Measurements from ENCODE around the gene NDUFAF8. TPM values are rescaled to one million over a fixed set of nuclear protein-coding genes. Genes with fewer than 3 reads are reported as not detected.

Gene NDUFAF8
- total RNA-seq, 2 experiments from 2014 or later = 41.6 to 53.7 TPM

DNA sequence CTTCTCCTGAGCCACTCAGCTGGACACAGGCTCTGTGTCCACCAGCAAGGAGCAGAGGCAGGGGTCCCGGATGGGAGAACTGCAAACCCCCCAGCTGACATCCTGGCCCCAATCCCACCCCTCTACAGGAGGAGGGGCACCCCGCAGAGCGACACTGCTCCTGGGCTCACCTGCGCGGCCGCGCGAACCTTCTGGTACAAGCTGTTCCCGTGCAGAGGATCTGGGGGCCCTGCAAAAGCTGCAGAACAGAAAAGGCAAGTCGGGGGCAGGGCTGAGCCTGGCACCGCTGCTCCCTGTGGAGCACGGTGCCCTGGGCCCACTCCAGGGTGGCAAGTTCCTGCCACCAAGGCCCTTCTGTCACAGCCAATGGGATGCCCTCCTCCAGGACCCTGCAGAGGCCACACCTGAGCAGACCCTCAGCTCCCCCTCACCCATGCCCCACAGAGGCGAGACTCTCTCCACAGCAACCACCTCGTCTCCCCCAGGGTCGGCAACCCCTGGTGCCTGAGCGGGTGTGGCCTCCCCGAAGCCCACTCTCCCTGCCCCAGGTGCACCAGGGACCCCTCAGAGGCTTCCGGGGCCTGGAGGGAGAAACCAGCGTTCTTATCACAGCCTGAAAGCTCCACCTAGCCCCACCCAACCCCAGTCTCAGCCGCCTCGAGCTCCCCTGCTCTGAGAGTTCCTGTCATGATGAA lies 5.2 kb upstream of the NDUFAF8 start:
- Mint-ChIP-seq H3K36me3 (peaks cover 9% of the 10 kb centered on the region), H3K27me3 (no peaks in the 10 kb centered on the region), H3K27ac (no peak overlapping the region), H3K4me3 (no peak overlapping the region), H3K9me3 (ENCODE audit: low read depth) (no peaks in the 10 kb centered on the region), H3K4me1 (peaks cover 12% of the 10 kb centered on the region)
- no peak for ATAC-seq
- no peak for DNase-seq
- CTCF ChIA-PET = no interaction called here

DNA sequence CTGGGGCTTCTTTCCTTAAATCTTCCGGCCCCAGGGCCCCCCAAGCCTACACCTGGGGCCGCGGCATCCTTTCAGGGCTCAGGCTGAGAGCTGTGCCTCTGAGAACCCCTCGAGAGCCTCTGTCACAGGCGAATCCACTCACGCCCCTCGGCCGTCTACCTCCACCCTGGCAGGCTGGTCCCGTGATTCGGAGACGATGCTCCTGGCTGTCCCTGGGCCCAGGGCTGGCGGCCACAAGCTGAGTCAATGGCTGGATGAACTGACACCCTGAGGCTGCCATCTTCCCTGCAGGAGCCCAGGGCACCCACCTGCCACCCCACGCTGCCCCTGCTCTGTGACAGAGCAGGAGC lies 4.6 kb upstream of the NDUFAF8 start:
- peaks cover 9% of the 10 kb centered on the region for H3K36me3 Mint-ChIP-seq
- no peaks in the 10 kb centered on the region for H3K27me3 Mint-ChIP-seq
- peaks cover 12% of the 10 kb centered on the region for H3K4me1 Mint-ChIP-seq
- H3K9me3 Mint-ChIP-seq (ENCODE audit: low read depth) = no peaks in the 10 kb centered on the region
- CTCF ChIA-PET = interaction anchor here (0.5 kb wide), 1 partner anchor 831 kb away, joined by 3 read pairs; no protein-coding TSS in a partner anchor
- no peak for ATAC-seq
- DNase-seq = no peak
- H3K27ac Mint-ChIP-seq = no peak overlapping the region
- no peak overlapping the region for H3K4me3 Mint-ChIP-seq

DNA sequence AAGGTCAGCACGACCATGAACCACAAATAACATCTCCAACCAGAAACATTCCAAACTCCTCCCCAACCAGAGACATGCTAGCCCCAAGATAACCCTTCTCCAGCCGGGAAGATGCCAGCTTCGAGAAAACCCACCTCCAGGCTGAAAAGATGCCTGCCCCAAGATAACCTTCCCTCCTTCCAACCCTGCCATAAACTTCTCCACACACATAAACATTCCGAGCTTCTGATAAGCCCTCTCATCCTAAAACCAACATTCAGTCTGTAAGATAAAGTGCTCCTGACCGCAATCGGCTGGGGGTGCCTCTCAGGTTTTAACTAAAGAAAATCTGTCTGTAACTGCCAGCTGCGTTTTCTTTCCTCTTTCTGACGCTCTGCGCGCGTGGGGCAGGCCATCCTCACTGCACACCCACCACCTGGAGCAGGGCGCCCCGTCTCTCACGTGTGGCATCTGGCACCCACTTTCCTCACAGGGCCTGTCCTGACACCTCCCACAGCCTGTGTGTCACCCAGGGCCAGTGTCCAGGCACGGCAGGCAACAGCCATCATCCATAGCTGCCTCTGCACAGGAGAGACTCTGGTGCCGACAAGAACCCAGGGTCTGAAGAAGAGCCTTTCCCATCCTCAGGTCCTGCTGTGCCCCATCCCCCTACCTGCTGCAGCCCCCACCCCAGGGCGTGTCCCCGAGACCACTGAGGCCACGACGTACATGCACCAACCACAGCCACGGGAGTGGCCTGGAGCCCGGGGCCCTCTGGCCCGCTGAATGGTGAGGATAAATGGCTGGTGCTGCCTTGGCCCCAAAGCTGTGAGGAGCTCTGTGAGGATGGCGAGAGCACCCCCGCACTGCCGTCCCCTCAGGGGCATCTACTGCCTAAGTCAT lies 3.9 kb upstream of the NDUFAF8 start:
- DNase-seq (no peak), ATAC-seq (no peak)
- no peaks in the 10 kb centered on the region for H3K27me3 Mint-ChIP-seq
- H3K27ac Mint-ChIP-seq = no peak overlapping the region
- peaks cover 16% of the 10 kb centered on the region for H3K4me1 Mint-ChIP-seq
- H3K9me3 Mint-ChIP-seq (ENCODE audit: low read depth) = no peaks in the 10 kb centered on the region
- peaks cover 7% of the 10 kb centered on the region for H3K36me3 Mint-ChIP-seq
- CTCF ChIA-PET = interaction anchor here (0.5 kb wide), 1 partner anchor 832 kb away, joined by 3 read pairs; no protein-coding TSS in a partner anchor
- H3K4me3 Mint-ChIP-seq = no peak overlapping the region

DNA sequence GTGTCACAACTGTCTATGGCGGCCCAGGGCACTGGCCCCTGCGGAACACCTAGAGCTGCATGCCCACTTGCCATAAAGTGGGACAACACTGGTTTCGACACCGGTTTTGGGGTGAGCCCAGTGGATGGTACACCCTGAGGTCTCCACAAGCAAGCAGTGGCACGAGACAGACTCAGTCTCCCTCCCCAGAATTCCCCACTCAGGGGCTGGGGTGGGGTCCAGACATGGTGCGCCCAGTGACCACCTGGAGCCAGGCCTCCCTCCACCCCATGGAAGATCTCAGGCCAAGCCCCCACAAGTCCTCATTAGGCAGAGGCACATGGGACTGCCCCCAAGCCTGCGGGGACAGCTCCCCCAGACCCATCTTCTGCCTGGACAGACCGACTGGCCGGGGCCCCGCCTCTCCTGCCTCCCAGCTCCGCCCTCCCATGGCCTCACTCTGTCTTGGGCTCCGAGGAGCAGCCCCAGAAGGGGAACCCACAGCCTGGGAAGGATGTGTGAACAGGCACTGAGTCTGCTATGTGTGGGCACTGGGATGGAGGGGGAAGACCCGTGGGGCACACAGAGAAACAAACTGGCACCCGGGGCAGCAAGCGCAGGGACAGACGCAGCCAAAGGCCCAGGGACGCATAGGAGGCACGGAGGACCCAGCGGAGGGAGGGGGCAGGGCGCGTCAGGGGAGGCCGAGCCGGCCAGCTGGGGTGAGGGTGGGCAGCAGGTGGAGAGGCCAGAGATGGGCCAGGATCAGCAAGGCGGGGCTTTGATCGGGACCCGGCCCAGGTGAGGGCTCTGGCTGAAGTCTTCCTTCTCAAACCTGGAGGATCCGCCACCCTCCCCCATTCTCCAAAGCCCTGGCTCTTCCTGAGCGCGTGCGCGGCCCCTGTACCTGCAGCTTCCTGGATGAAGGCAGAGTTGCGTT lies 3.0 kb upstream of the NDUFAF8 start:
- CTCF ChIA-PET = no interaction called here
- Mint-ChIP-seq H3K9me3 (ENCODE audit: low read depth) (no peaks in the 10 kb centered on the region), H3K36me3 (peaks cover 5% of the 10 kb centered on the region), H3K27ac (no peak overlapping the region), H3K4me3 (no peak overlapping the region), H3K27me3 (no peaks in the 10 kb centered on the region), H3K4me1 (peaks cover 22% of the 10 kb centered on the region)
- DNase-seq (no peak), ATAC-seq (no peak)

DNA sequence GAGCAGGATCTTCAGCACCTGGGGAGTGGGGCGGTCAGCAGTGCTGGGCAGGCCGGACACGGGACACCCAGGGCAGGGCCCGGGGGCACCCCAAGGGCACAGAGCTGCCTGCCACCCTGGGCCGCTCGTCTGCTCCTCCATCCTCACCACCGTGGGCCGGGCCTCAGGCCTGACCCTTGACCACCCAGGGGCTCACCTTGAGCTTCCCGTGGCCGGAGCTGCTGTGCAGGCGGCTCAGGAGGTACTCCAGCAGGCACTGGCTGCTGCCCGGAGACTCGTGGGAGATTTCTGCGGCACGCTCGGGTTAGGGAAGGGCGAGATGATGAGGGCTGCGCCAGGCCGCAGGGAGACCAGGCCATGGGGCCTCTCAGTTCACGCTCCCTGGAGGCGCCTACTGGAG lies 2.3 kb upstream of the NDUFAF8 start:
- Mint-ChIP-seq H3K4me1 (peaks cover 29% of the 10 kb centered on the region), H3K27ac (no peak overlapping the region), H3K36me3 (peaks cover 4% of the 10 kb centered on the region), H3K4me3 (no peak overlapping the region), H3K27me3 (no peaks in the 10 kb centered on the region), H3K9me3 (ENCODE audit: low read depth) (no peaks in the 10 kb centered on the region)
- no peak for ATAC-seq
- CTCF ChIA-PET = no interaction called here
- DNase-seq = no peak

DNA sequence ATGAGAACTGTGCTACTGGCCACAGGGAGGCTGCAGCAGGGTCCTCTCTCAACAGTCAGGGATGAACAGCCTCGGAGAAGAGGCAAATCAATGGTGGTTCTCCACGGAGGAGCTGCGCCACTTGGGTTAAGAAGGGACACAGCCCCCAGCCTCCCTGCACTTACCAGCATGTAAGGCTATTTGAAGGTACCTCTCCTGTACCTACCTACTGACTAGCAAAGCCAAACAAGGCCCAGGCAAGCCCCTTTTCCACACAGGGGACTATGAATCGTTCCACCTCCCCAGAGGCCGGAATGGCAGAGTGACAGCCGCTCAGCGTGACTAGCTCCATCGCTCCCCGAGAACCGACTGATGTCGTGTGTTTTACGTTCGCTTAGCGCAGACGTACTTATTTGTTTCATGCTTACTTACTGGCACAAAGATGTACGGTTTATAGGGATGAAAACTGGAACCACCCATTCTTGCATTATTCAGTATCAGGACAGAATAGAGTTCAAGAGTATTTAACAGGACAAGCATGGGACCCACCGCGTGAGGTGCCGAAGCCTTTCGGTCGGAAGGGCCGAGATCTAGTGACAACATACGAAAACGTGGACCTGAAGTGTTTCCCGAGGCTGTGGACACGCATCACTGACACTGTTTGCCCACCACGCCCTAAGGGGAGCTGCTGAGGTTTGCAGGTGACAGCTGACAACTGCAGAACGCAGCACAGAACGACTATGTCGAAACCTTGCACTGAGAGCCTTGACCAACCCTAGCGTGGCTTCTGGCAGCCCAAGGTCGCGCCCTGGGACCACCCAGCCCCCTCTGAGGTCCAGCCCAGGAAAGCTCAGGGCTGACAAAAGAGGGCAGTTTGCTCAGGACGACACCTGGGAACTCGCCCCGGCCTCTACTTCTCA lies 1.3 kb upstream of the NDUFAF8 start:
- H3K27me3 Mint-ChIP-seq = no peaks in the 10 kb centered on the region
- peaks cover 4% of the 10 kb centered on the region for H3K36me3 Mint-ChIP-seq
- H3K4me1 Mint-ChIP-seq = peaks cover 35% of the 10 kb centered on the region
- peak overlapping the region; percentile 32 for H3K27ac Mint-ChIP-seq
- CTCF ChIA-PET = interaction anchor here (1.0 to 1.7 kb wide), 9 partner anchors 9 to 811 kb away, joined by 3 to 8 read pairs (median 5); partner anchors contain the start of gene CEP131
- no peak for ATAC-seq
- no peak for DNase-seq
- H3K9me3 Mint-ChIP-seq (ENCODE audit: low read depth) = no peaks in the 10 kb centered on the region
- H3K4me3 Mint-ChIP-seq = peak overlapping the region; percentile 76

DNA sequence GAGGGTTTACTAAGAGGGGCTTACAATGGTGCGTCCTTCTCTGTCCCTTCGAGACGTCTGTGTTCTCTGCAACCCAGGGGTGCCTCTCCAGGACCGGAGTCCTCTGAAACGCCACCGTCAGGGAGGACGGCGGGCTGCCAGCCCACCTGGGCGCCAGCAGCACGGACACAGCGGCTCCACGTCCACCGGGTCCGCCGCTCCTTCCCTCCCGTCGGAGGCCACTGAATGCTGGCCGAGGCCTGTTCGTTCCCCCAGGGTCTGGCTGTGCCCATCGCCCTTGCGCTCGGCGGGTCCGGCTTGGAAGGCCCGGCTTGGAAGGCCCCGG lies 666 bp upstream of the NDUFAF8 start:
- peaks cover 35% of the 10 kb centered on the region for H3K4me1 Mint-ChIP-seq
- ATAC-seq (no peak), DNase-seq (no peak)
- no peaks in the 10 kb centered on the region for H3K27me3 Mint-ChIP-seq
- H3K27ac Mint-ChIP-seq = peak overlapping the region; percentile 32
- peaks cover 4% of the 10 kb centered on the region for H3K36me3 Mint-ChIP-seq
- CTCF ChIA-PET = interaction anchor here (1.0 to 1.7 kb wide), 10 partner anchors 9 to 811 kb away, joined by 3 to 8 read pairs (median 5); partner anchors contain the start of gene CEP131
- peak overlapping the region; percentile 76 for H3K4me3 Mint-ChIP-seq
- no peaks in the 10 kb centered on the region for H3K9me3 Mint-ChIP-seq (ENCODE audit: low read depth)

DNA sequence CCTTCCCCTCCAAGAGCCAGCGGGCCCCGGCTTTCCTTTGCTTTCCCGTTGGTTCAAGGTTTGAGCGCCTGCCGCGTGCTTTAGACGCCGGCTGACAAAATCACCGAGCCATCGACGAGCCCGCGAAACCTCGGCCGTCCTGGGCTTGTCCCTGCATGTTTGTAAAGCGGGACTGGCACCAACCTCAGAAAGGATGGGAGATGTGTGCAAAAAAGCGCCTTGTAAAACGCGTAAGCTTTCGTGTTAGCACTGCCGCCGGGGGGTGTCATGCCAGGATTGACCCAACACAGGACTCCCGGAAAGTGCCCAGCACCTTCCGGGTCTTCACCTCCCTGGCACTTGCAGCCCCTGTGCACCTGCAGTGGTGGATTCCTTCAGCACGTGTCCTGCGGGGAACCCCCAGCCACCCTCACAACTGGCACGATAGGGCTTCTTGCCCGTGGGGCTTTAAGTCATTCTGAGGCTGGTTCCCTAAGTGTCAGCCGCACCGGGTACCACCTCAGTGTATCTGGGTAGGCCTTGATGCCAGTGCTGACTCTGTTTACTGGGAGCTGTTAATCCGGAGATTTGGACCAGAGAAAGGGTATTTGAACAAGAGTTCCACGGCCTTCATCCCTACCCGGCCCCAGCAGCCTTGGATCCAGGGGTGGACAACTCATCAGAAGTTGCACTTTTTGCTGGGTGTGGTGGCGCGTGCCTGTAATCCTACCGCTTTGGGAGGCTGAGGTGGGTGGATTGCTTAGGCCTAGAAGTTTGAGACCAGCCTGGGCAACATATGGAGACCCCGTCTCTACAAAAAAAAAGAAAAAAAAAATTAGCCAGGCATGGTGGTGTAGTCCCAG lies 817 bp downstream of the NDUFAF8 start:
- peaks cover 39% of the 10 kb centered on the region for H3K4me1 Mint-ChIP-seq
- peak overlapping the region; percentile 88 for H3K4me3 Mint-ChIP-seq
- H3K27me3 Mint-ChIP-seq = no peaks in the 10 kb centered on the region
- CTCF ChIA-PET = interaction anchor here (0.9 to 1.7 kb wide), 8 partner anchors 13 to 245 kb away, joined by 3 to 8 read pairs (median 4); partner anchors contain the start of gene CEP131
- peak overlapping the region; percentile 88 for H3K27ac Mint-ChIP-seq
- H3K36me3 Mint-ChIP-seq = peaks cover 4% of the 10 kb centered on the region
- DNase-seq (peak; percentile 67), ATAC-seq (no peak)
- no peaks in the 10 kb centered on the region for H3K9me3 Mint-ChIP-seq (ENCODE audit: low read depth)

DNA sequence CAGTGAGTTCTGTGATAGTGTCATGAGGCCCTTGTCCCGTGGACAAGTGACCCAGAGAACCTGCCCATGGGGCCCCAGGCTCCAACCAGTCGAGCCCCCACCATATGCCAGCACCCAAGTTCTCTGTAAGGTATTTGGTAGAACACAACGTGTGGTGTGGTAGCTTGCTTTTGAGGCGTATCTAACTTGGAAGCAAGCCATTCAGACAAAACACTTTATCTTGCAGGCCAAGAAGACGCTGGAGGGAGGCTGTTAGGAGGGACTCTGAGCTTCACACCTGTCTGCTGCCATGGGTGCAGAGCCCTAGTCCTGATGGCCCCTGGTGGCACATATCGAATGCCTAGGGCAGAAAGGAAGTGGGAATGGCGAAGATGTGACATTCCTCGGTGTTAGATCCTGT lies 1.6 kb downstream of the NDUFAF8 start:
- Mint-ChIP-seq H3K27me3 (no peaks in the 10 kb centered on the region), H3K4me1 (peaks cover 44% of the 10 kb centered on the region), H3K27ac (peak overlapping the region; percentile 58), H3K9me3 (ENCODE audit: low read depth) (no peaks in the 10 kb centered on the region), H3K36me3 (peaks cover 4% of the 10 kb centered on the region), H3K4me3 (peak overlapping the region; percentile 88)
- DNase-seq = no peak
- ATAC-seq = no peak
- CTCF ChIA-PET = interaction anchor here (0.9 to 1.6 kb wide), 6 partner anchors 18 to 244 kb away, joined by 3 to 4 read pairs (median 3); partner anchors contain the start of gene CEP131

DNA sequence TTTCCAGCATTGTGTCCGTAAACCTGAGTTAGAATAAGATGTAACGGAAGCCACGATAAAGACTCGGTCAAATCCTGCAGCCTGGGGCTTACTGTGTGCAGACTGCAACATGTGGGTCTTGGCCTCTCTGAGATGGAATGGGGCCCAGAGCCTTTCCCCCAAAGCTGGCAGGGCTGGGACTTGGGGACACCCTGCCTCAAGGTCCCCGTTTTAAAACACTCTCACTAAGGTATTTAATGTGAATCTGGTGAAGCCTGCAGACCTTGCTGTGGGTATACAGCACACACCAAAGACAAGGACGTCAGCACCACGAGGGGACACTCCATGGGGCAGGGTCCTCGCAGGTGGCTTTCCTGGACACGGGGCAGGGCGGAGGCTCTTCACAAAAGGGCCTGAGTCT lies 2.1 kb downstream of the NDUFAF8 start:
- CTCF ChIA-PET = interaction anchor here (0.9 to 1.6 kb wide), 3 partner anchors 18 to 140 kb away, joined by 3 to 4 read pairs (median 3); partner anchors contain the start of gene CEP131
- Mint-ChIP-seq H3K9me3 (ENCODE audit: low read depth) (no peaks in the 10 kb centered on the region), H3K4me3 (peak overlapping the region; percentile 26), H3K27ac (peak overlapping the region; percentile 58), H3K27me3 (no peaks in the 10 kb centered on the region), H3K4me1 (peaks cover 42% of the 10 kb centered on the region), H3K36me3 (peaks cover 4% of the 10 kb centered on the region)
- DNase-seq (no peak), ATAC-seq (no peak)

DNA sequence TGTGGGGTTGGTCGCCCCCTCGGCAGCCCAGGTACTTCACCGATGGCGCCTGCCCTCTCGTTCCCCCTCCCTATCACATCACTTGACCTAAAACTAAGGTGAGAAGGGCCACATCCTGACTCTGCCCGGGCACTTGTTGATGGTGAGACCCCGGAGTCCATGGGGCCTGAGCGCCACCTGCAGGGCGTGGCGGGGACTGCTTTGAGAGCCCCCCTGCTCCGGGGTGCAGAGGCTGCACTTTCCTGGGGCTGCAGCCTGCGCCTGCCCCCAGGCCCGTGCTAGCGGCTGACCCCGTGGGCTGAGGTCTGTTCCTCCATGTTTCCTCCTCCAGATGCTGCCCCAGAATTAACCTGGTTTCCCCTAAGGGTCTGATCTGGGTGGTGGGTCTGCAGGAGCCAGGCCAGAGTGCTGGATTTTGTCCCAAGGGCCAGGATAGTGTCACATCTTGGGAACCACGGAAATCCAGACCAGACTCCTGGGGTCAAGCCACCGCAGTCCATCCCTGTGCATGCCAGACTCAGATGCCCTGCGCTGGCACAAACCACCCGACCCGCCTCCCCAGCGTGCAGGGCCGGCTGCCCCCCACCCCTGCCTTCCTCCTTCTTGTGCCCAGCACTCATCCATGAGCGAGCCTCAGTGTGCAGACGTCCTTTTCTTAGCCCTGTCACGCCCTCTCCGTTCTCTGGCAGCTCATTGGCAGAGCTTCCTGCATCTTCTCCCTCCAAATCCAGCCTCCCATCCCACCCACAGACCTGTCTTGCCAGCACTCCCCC lies 2.7 kb downstream of the NDUFAF8 start:
- H3K9me3 Mint-ChIP-seq (ENCODE audit: low read depth) = no peaks in the 10 kb centered on the region
- ATAC-seq (no peak), DNase-seq (peak; percentile 80)
- CTCF ChIA-PET = interaction anchor here (0.9 kb wide), 2 partner anchors 140 kb away, joined by 3 read pairs; no protein-coding TSS in a partner anchor
- peaks cover 42% of the 10 kb centered on the region for H3K4me1 Mint-ChIP-seq
- H3K27me3 Mint-ChIP-seq = no peaks in the 10 kb centered on the region
- peaks cover 4% of the 10 kb centered on the region for H3K36me3 Mint-ChIP-seq
- peak overlapping the region; percentile 28 for H3K27ac Mint-ChIP-seq
- H3K4me3 Mint-ChIP-seq = no peak overlapping the region

All from activated CD8-positive, alpha-beta memory T cell treated with anti-CD3 and anti-CD28 coated beads, Interleukin-2, amount 10 ng/mL, durations not matched to agents 7 days and 5 days (primary cell).